Ovary (tissue), 3 donors: ENCODE data around the gene SYT14.
"Not testable (repeated sequence)": the region's sequence is repeated elsewhere in the genome, so short reads cannot be mapped to it uniquely, and the experiment has no call there.

Experiments
- CTCF ChIP-seq, 3 donors: fragments of 450-650 bp in 2 of 3; fragments of 200-600 bp in 1 of 3; IDR thresholded peaks; one replicate each; pipeline versions ENCODE4 v1.5.1 to v1.8.0; 2016 to 2022; ENCODE audit warnings: antibody characterized with exemption in 3 of 3, mild to moderate bottlenecking in 1 of 3
- EP300 ChIP-seq: sonication (generic); formaldehyde crosslinking; IDR thresholded peaks from one replicate; pipeline ENCODE4 v1.6.1; 2017; ENCODE audit warnings: antibody characterized with exemption
- POLR2A ChIP-seq: fragments of 450-650 bp; IDR thresholded peaks from one replicate; pipeline ENCODE4 v1.6.1; 2017; ENCODE audit warnings: antibody characterized with exemption, mild to moderate bottlenecking, moderate library complexity
- donor health status: DM: no; HTN: no; CAD: no.

GRCh38 chr1:209978721-209979120, 40.7 kb downstream of the SYT14 start:
- not testable (repeated sequence) for TF ChIP-seq EP300; CTCF (IDR thresholded peaks at IDR 0.05); POLR2A
